ENCODE data around the gene TMEM123.

- TF ChIP-seq CTCF (conservative IDR thresholded peaks at IDR 0.05; ENCODE audit: low read depth, low read length), result no peak
- TF ChIP-seq EZH2 (IDR thresholded peaks at IDR 0.05; ENCODE audit: borderline replicate concordance, low read depth, low read length, poor library complexity, severe bottlenecking), result no peak
These were observed 60.9 kb downstream of the TMEM123 start for GRCh38 chr11:102391549-102392237.

Measured in A673 (cell line).